HG02763 (cell line): ENCODE data around the gene NADSYN1.

Experiments used
- ATAC-seq: cut with Tn5 transposase; IDR thresholded peaks from one replicate; pipeline ENCODE4 v1.9.1; 2021; ENCODE audit warnings: mild to moderate bottlenecking, moderate library complexity; ENCODE audit not compliant: unreplicated experiment

The NADSYN1 gene

GRCh38 chr11:71450939-71451338, 2.1 kb upstream of the NADSYN1 start:
- no peak for ATAC-seq

- ATAC-seq, result no peak
Measured at GRCh38 chr11:71451596-71452198, 1.3 kb upstream of the NADSYN1 start.

GRCh38 chr11:71452199-71453036, 585 bp upstream of the NADSYN1 start:
- no peak for ATAC-seq

- no peak for ATAC-seq
Measured at GRCh38 chr11:71453918-71454304, 908 bp downstream of the NADSYN1 start.

GRCh38 chr11:71454470-71455113, 1.6 kb downstream of the NADSYN1 start:
- ATAC-seq, result no peak

GRCh38 chr11:71456294-71456693, 3.3 kb downstream of the NADSYN1 start:
- ATAC-seq, result no peak

GRCh38 chr11:71456831-71457230, 3.8 kb downstream of the NADSYN1 start:
- ATAC-seq, result no peak

- no peak for ATAC-seq
Measured at GRCh38 chr11:71458146-71459070, 5.4 kb downstream of the NADSYN1 start.

GRCh38 chr11:71459076-71459766, 6.2 kb downstream of the NADSYN1 start:
- no peak for ATAC-seq

- no peak for ATAC-seq
Measured at GRCh38 chr11:71459767-71460320, 6.8 kb downstream of the NADSYN1 start.

- no peak for ATAC-seq
Measured at GRCh38 chr11:71461696-71462095, 8.7 kb downstream of the NADSYN1 start.

GRCh38 chr11:71462726-71463125, 9.7 kb downstream of the NADSYN1 start:
- no peak for ATAC-seq

GRCh38 chr11:71463331-71464211, 10.6 kb downstream of the NADSYN1 start:
- no peak for ATAC-seq

- no peak for ATAC-seq
Measured at GRCh38 chr11:71465054-71465453, 12.1 kb downstream of the NADSYN1 start.

GRCh38 chr11:71466358-71466757, 13.4 kb downstream of the NADSYN1 start:
- ATAC-seq, result no peak

GRCh38 chr11:71467164-71467563, 14.2 kb downstream of the NADSYN1 start:
- no peak for ATAC-seq

GRCh38 chr11:71470946-71471345, 17.9 kb downstream of the NADSYN1 start:
- ATAC-seq, result no peak

GRCh38 chr11:71472357-71472885, 19.4 kb downstream of the NADSYN1 start:
- no peak for ATAC-seq
